Liver (tissue), 9 donors: ENCODE results near the gene ROMO1. TPM values are rescaled to one million over a fixed set of nuclear protein-coding genes. Genes with fewer than 3 reads are reported as not detected.

Experiments used
- DNase-seq: peaks from one replicate; pipeline ENCODE4 v3.0.0-alpha.2; 2017; ENCODE audit warnings: low spot score
- H3K27ac ChIP-seq, 2 donors: one replicate each; pipeline ENCODE4 v1.7.0; 2013; ENCODE audit warnings: inconsistent platforms in 2 of 2, low read length in 2 of 2, control low read depth in 1 of 2, low read depth in 1 of 2, mild to moderate bottlenecking in 1 of 2
- H3K27me3 ChIP-seq, 4 donors: one replicate each; pipeline versions ENCODE4 v1.6.1 to v1.7.0; 2013; ENCODE audit warnings: low read length in 3 of 4, inconsistent platforms in 1 of 4, mild to moderate bottlenecking in 1 of 4, moderate library complexity in 1 of 4; ENCODE audit not compliant: control insufficient read depth in 4 of 4, insufficient read depth in 4 of 4
- H3K36me3 ChIP-seq, 4 donors: one replicate each; pipeline versions ENCODE4 v1.6.1 to v1.7.0; 2013; ENCODE audit warnings: low read length in 3 of 4, mild to moderate bottlenecking in 3 of 4, low read depth in 1 of 4, moderate library complexity in 1 of 4; ENCODE audit not compliant: control insufficient read depth in 4 of 4, insufficient read depth in 3 of 4
- H3K4me1 ChIP-seq, 4 donors: one replicate each; pipeline versions ENCODE4 v1.6.1 to v1.7.0; 2013; ENCODE audit warnings: low read length in 3 of 4, mild to moderate bottlenecking in 3 of 4, moderate library complexity in 1 of 4; ENCODE audit not compliant: control insufficient read depth in 4 of 4, insufficient read depth in 4 of 4
- H3K4me3 ChIP-seq, 3 donors: one replicate each; pipeline versions ENCODE4 v1.6.1 to v1.7.0; 2013; ENCODE audit warnings: low read length in 3 of 3, control low read depth in 1 of 3, low read depth in 1 of 3, mild to moderate bottlenecking in 1 of 3
- H3K9ac ChIP-seq, 2 donors: one replicate each; pipeline ENCODE4 v1.7.0; 2013; ENCODE audit warnings: low read length in 2 of 2, mild to moderate bottlenecking in 2 of 2, moderate library complexity in 2 of 2, control low read depth in 1 of 2, low read depth in 1 of 2
- H3K9me3 ChIP-seq, 4 donors: one replicate each; pipeline versions ENCODE4 v1.6.1 to v1.7.0; 2013; ENCODE audit warnings: low read length in 3 of 4; ENCODE audit not compliant: control insufficient read depth in 4 of 4
- CTCF ChIP-seq: fragments of 150-350 bp; IDR thresholded peaks from 2 replicates; pipeline ENCODE4 v1.5.1; 2017; ENCODE audit warnings: improper control_type of control experiment, low read depth, low read length; ENCODE audit not compliant: missing input control
- EGR1 ChIP-seq, 2 donors: IDR thresholded peaks; 2 replicates each; pipeline ENCODE4 v1.6.1; 2016 to 2018; ENCODE audit warnings: antibody characterized with exemption in 2 of 2, low read depth in 2 of 2
- FOXA1 ChIP-seq: IDR thresholded peaks from 2 replicates; pipeline ENCODE4 v1.6.1; 2016; ENCODE audit warnings: antibody characterized with exemption
- FOXA2 ChIP-seq: IDR thresholded peaks from 2 replicates; pipeline ENCODE4 v1.6.1; 2016; ENCODE audit warnings: antibody characterized with exemption
- GABPA ChIP-seq, 2 donors: IDR thresholded peaks in 1 of 2; conservative IDR thresholded peaks in 1 of 2; 2 replicates each; pipeline ENCODE4 v1.6.1; 2016; ENCODE audit warnings: antibody characterized with exemption in 2 of 2, mild to moderate bottlenecking in 1 of 2, moderate library complexity in 1 of 2
- HNF4A ChIP-seq, 2 donors: conservative IDR thresholded peaks; 2 replicates each; pipeline ENCODE4 v1.6.1; 2016; ENCODE audit warnings: antibody characterized with exemption in 2 of 2, mild to moderate bottlenecking in 2 of 2
- HNF4G ChIP-seq: IDR thresholded peaks from 2 replicates; pipeline ENCODE4 v1.6.1; 2016; ENCODE audit warnings: antibody characterized with exemption
- NR2F2 ChIP-seq: IDR thresholded peaks from 2 replicates; pipeline ENCODE4 v1.6.1; 2016; ENCODE audit warnings: antibody characterized with exemption
- RAD21 ChIP-seq, 2 donors: IDR thresholded peaks; 2 replicates each; pipeline ENCODE4 v1.6.1; 2016; ENCODE audit warnings: antibody characterized with exemption in 2 of 2, mild to moderate bottlenecking in 2 of 2
- REST ChIP-seq: IDR thresholded peaks from 2 replicates; pipeline ENCODE4 v1.6.1; 2016; ENCODE audit warnings: antibody characterized with exemption, mild to moderate bottlenecking
- RXRA ChIP-seq, 2 donors: IDR thresholded peaks; 2 replicates each; pipeline ENCODE4 v1.6.1; 2017 to 2018; ENCODE audit warnings: antibody characterized with exemption in 2 of 2, mild to moderate bottlenecking in 1 of 2
- SP1 ChIP-seq: IDR thresholded peaks from 2 replicates; pipeline ENCODE4 v1.6.1; 2018; ENCODE audit warnings: antibody characterized with exemption, mild to moderate bottlenecking
- TAF1 ChIP-seq: conservative IDR thresholded peaks from 2 replicates; pipeline ENCODE4 v1.6.1; 2016; ENCODE audit warnings: antibody characterized with exemption, mild to moderate bottlenecking
- YY1 ChIP-seq: IDR thresholded peaks from 2 replicates; pipeline ENCODE4 v1.6.1; 2016; ENCODE audit warnings: antibody characterized with exemption, mild to moderate bottlenecking
- ZBTB33 ChIP-seq: IDR thresholded peaks from 2 replicates; pipeline ENCODE4 v1.6.1; 2016; ENCODE audit warnings: antibody characterized with exemption
- WGBS: extraction: QIAGEN DNeasy Blood & Tissue Kit; methylation state at CpG from one replicate; pipeline ENCODE4 v1.1.7; 2013; 5-methylcytosine and 5-hydroxymethylcytosine counted together
- polyA plus RNA-seq, 2 donors: library from polyadenylated mRNA; stranded (reverse) in 1 of 2; unstranded in 1 of 2; fragments of 200-250 nt in 1 of 2; fragments of >200 nt in 1 of 2; fragmentation: Nextera tagmentation in 1 of 2; extraction: Ambion mirVana in 1 of 2; gene quantifications; one replicate each; pipeline versions ENCODE4 v1.2.1 to v1.2.3, GENCODE V29; 2013 to 2015
- total RNA-seq, 2 donors: library from RNA; depleted of rRNA; stranded (reverse); fragments of >200 nt; gene quantifications; one replicate each; pipeline ENCODE4 v1.2.3, GENCODE V29; 2014
- TF ChIP-seq, protein P1 (sequence below): IDR thresholded peaks from 2 replicates; pipeline ENCODE4 v1.6.1; 2016; ENCODE audit warnings: antibody characterized with exemption
- TF ChIP-seq, protein P2 (sequence below): IDR thresholded peaks from 2 replicates; pipeline ENCODE4 v1.6.1; 2016; ENCODE audit warnings: antibody characterized with exemption
- donor health status: healthy.
- donor health status: healthy.
- donor health status: healthy.
- donor health status: healthy.
- donor health status: healthy.

ROMO1 gene
- total and polyA plus RNA-seq, 4 donors: 68.4 to 359 (median 147) TPM

GRCh38 chr20:35669681-35670080 lies 29.5 kb upstream of the ROMO1 start:
- Histone ChIP-seq H3K36me3 (peaks cover 7 to 51% (median 38%) of the 10 kb centered on the region in 4 donors), H3K4me1 (no peaks in the 10 kb centered on the region), H3K27me3 (no peaks in the 10 kb centered on the region), H3K9me3 (no peaks in the 10 kb centered on the region), H3K9ac (no peak overlapping the region), H3K4me3 (no peak overlapping the region), H3K27ac (no peak overlapping the region)
- TF ChIP-seq, protein P1, sequence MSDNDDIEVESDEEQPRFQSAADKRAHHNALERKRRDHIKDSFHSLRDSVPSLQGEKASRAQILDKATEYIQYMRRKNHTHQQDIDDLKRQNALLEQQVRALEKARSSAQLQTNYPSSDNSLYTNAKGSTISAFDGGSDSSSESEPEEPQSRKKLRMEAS: no peak
- TF ChIP-seq SP1: no peak
- no peak for TF ChIP-seq RXRA (IDR thresholded peaks at IDR 0.05)
- no peak for TF ChIP-seq TAF1
- no peak for TF ChIP-seq REST
- no peak for TF ChIP-seq FOXA2
- TF ChIP-seq YY1: no peak
- no peak for TF ChIP-seq HNF4A (conservative IDR thresholded peaks at IDR 0.05)
- no peak for TF ChIP-seq FOXA1
- TF ChIP-seq CTCF: no peak
- TF ChIP-seq ZBTB33: no peak
- TF ChIP-seq RAD21 (IDR thresholded peaks at IDR 0.05): no peak
- TF ChIP-seq, protein P2, sequence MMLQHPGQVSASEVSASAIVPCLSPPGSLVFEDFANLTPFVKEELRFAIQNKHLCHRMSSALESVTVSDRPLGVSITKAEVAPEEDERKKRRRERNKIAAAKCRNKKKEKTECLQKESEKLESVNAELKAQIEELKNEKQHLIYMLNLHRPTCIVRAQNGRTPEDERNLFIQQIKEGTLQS: no peak
- no peak for TF ChIP-seq EGR1 (IDR thresholded peaks at IDR 0.05; ENCODE audit: low read depth in 2 of 2)
- no peak for TF ChIP-seq NR2F2
- DNase-seq: no peak
- WGBS: 98% methylated on average over 1 of the region's 1 CpG

- no peaks in the 10 kb centered on the region for H3K27me3 ChIP-seq
- no peak overlapping the region for H3K27ac ChIP-seq
- no peak for DNase-seq
- no peak overlapping the region for H3K9ac ChIP-seq
- TF ChIP-seq HNF4A (conservative IDR thresholded peaks at IDR 0.05): no peak
- TF ChIP-seq FOXA2: no peak
- no peak for TF ChIP-seq HNF4G
- no peak for TF ChIP-seq ZBTB33
- no peak for TF ChIP-seq SP1
- no peak for TF ChIP-seq EGR1 (IDR thresholded peaks at IDR 0.05; ENCODE audit: low read depth in 2 of 2)
- TF ChIP-seq FOXA1: no peak
- TF ChIP-seq NR2F2: no peak
- no peak for TF ChIP-seq GABPA (IDR thresholded peaks at IDR 0.05 in 1 of 2, conservative IDR thresholded peaks at IDR 0.05 in 1 of 2)
- no peak for TF ChIP-seq YY1
- TF ChIP-seq, protein P2: no peak
- no peak for TF ChIP-seq RAD21 (IDR thresholded peaks at IDR 0.05)
- TF ChIP-seq, protein P1: no peak
- TF ChIP-seq CTCF: no peak
- H3K4me3 ChIP-seq: no peak overlapping the region
- WGBS: 91% methylated on average over 4 of the region's 4 CpGs
- no peaks in the 10 kb centered on the region for H3K9me3 ChIP-seq
- no peaks in the 10 kb centered on the region for H3K4me1 ChIP-seq
- peaks cover 7 to 54% (median 36%) of the 10 kb centered on the region in 4 donors for H3K36me3 ChIP-seq
Measured at GRCh38 chr20:35673884-35674283, 25.3 kb upstream of the ROMO1 start.
